HCT116 (cell line): ENCODE results near the gene MANSC4. TPM values are rescaled to one million over a fixed set of nuclear protein-coding genes. Genes with fewer than 3 reads are reported as not detected.

Experiments used
- ATAC-seq: fragments of 200-7000 bp; cut with Tn5 transposase; 2 replicates; pipeline ENCODE4 v1.9.1; 2020; ENCODE audit warnings: mild to moderate bottlenecking, moderate library complexity
- BruUV-seq: library from RNA; stranded (reverse); fragments of 400-500 nt; replicated peaks from 2 replicates; lab custom pipeline; 2021; lab: Mats Ljungman, UMichigan
- CTCF ChIA-PET: fragments of 300-600 bp; sonication (Branson Sonifier 250); formaldehyde crosslinking; loops from one replicate; lab custom pipeline; 2021; ENCODE audit warnings: antibody characterized with exemption; lab: Charles Lee
- POLR2A ChIA-PET: fragments of 300-600, 350-600 bp; sonication (Branson Sonifier 250); formaldehyde crosslinking; loops from one replicate; lab custom pipeline; 2021; ENCODE audit warnings: antibody characterized with exemption; lab: Charles Lee
- RAD21 ChIA-PET, 2 experiments: fragments of 300-600 bp; sonication (Branson Sonifier 250); formaldehyde crosslinking; loops; one replicate each; lab custom pipeline; 2023; ENCODE audit warnings: low total read pairs in 2 of 2; ENCODE audit not compliant: uncharacterized antibody in 2 of 2, unreplicated experiment in 2 of 2, low non-redundant PET in 1 of 2; lab: Charles Lee
- DNase-seq: peaks from one replicate; pipeline ENCODE4 v3.0.0-alpha.2; 2010; ENCODE audit warnings: low read depth, low spot score
- H2AFZ ChIP-seq: fragments of 200-600 bp; shearing (Covaris generic), sonication (generic); 2 replicates; pipeline ENCODE4 v1.6.1; 2017; ENCODE audit warnings: low read depth, mixed run types, mixed read lengths, antibody characterized with exemption, low read length; ENCODE audit not compliant: poor library complexity, severe bottlenecking
- H3K27ac ChIP-seq: 2 replicates; pipeline ENCODE4 v1.5.1; 2012; ENCODE audit warnings: low read depth, low read length
- H3K27me3 ChIP-seq: fragments of 200-600 bp; sonication (generic); 2 replicates; pipeline ENCODE4 v1.6.1; 2016; ENCODE audit warnings: mixed run types, low read length, mixed read lengths; ENCODE audit not compliant: insufficient read depth
- H3K36me3 ChIP-seq, 2 experiments: fragments of 200-500 bp in 1 of 2; fragments of 200-600 bp in 1 of 2; sonication (Bioruptor generic) in 1 of 2; sonication (generic) in 1 of 2; 2 replicates each; pipeline versions ENCODE4 v1.5.1 to v1.6.1; 2014 to 2016; ENCODE audit warnings: low read length in 2 of 2, inconsistent platforms in 1 of 2, mixed read lengths in 1 of 2, mixed run types in 1 of 2; ENCODE audit not compliant: insufficient read depth in 2 of 2, control insufficient read depth in 1 of 2
- H3K4me1 ChIP-seq, 2 experiments: fragments of 200-600 bp in 1 of 2; sonication (generic) in 1 of 2; 2 replicates each; pipeline versions ENCODE4 v1.5.1 to v1.6.1; 2012 to 2017; ENCODE audit warnings: low read length in 2 of 2, inconsistent platforms in 1 of 2, mild to moderate bottlenecking in 1 of 2, mixed read lengths in 1 of 2, mixed run types in 1 of 2, moderate library complexity in 1 of 2; ENCODE audit not compliant: insufficient read depth in 2 of 2, control insufficient read depth in 1 of 2
- H3K4me2 ChIP-seq: fragments of 200-600 bp; sonication (generic); 2 replicates; pipeline ENCODE4 v1.6.1; 2017; ENCODE audit warnings: mixed run types, low read length, mixed read lengths
- H3K4me3 ChIP-seq, 2 experiments: fragments of 200-600 bp in 1 of 2; sonication (generic) in 1 of 2; replicated peaks in 1 of 2; 2 replicates each; pipeline ENCODE4 v1.5.1; 2011 to 2016; ENCODE audit warnings: low read length in 2 of 2, control low read depth in 1 of 2, low read depth in 1 of 2, mild to moderate bottlenecking in 1 of 2, mixed read lengths in 1 of 2, mixed run types in 1 of 2
- H3K79me2 ChIP-seq: fragments of 200-600 bp; sonication (generic); 2 replicates; pipeline ENCODE4 v1.6.1; 2017; ENCODE audit warnings: mild to moderate bottlenecking, mixed run types, low read length, moderate library complexity, mixed read lengths; ENCODE audit not compliant: insufficient read depth
- H3K9ac ChIP-seq: fragments of 200-600 bp; sonication (generic); 2 replicates; pipeline ENCODE4 v1.6.1; 2016; ENCODE audit warnings: low read length, mixed read lengths
- H3K9me2 ChIP-seq: fragments of 200-600 bp; sonication (generic), shearing (Covaris generic); 2 replicates; pipeline ENCODE4 v1.6.1; 2017; ENCODE audit warnings: mixed run types, mild to moderate bottlenecking, moderate library complexity; ENCODE audit not compliant: insufficient read depth
- H3K9me3 ChIP-seq, 2 experiments: fragments of 200-500 bp in 1 of 2; fragments of 200-600 bp in 1 of 2; sonication (Bioruptor generic) in 1 of 2; sonication (generic) in 1 of 2; 2 replicates each; pipeline ENCODE4 v1.6.1; 2014 to 2017; ENCODE audit warnings: low read length in 2 of 2, mixed read lengths in 2 of 2, inconsistent platforms in 1 of 2, low read depth in 1 of 2, mild to moderate bottlenecking in 1 of 2, mixed run types in 1 of 2, moderate library complexity in 1 of 2; ENCODE audit not compliant: control insufficient read depth in 1 of 2, insufficient read depth in 1 of 2
- H4K20me1 ChIP-seq: fragments of 200-600 bp; sonication (generic), shearing (Covaris generic); 2 replicates; pipeline ENCODE4 v1.6.1; 2017; ENCODE audit warnings: mixed run types, mild to moderate bottlenecking, moderate library complexity; ENCODE audit not compliant: insufficient read depth
- CBX3 ChIP-seq: IDR thresholded peaks from 2 replicates; pipeline ENCODE4 v1.6.1; 2012; ENCODE audit warnings: low read depth
- EZH2 ChIP-seq: fragments of 200-600 bp; sonication (generic); IDR thresholded peaks from 2 replicates; pipeline ENCODE4 v1.6.1; 2017; ENCODE audit warnings: antibody characterized with exemption, mixed run types
- FOSL1 ChIP-seq: IDR thresholded peaks from 2 replicates; pipeline ENCODE4 v1.6.1; 2012; ENCODE audit warnings: low read depth
- JUND ChIP-seq: IDR thresholded peaks from 2 replicates; pipeline ENCODE4 v1.6.1; 2012
- MAX ChIP-seq: IDR thresholded peaks from 2 replicates; pipeline ENCODE4 v1.6.1; 2012
- POLR2A ChIP-seq: IDR thresholded peaks from 2 replicates; pipeline ENCODE4 v1.7.0; 2011; ENCODE audit warnings: borderline replicate concordance; ENCODE audit not compliant: insufficient read depth, insufficient read length; ENCODE audit errors: extremely low read depth
- POLR2AphosphoS5 ChIP-seq: IDR thresholded peaks from 2 replicates; pipeline ENCODE4 v1.6.1; 2011; ENCODE audit warnings: mild to moderate bottlenecking, low read depth, low read length, moderate library complexity
- REST ChIP-seq: IDR thresholded peaks from 2 replicates; pipeline ENCODE4 v1.6.1; 2012; ENCODE audit warnings: low read depth
- SIN3A ChIP-seq: IDR thresholded peaks from 2 replicates; pipeline ENCODE4 v1.6.1; 2012; ENCODE audit warnings: low read depth
- SP1 ChIP-seq: IDR thresholded peaks from 2 replicates; pipeline ENCODE4 v1.6.1; 2012; ENCODE audit warnings: low read depth
- YY1 ChIP-seq: IDR thresholded peaks from 2 replicates; pipeline ENCODE4 v1.6.1; 2011; ENCODE audit warnings: low read length, low read depth, moderate library complexity, mild to moderate bottlenecking; ENCODE audit not compliant: insufficient replicate concordance; ENCODE audit errors: extremely low read depth
- intact Hi-C: fragments of 100-400 bp; cut with micrococcal nuclease; formaldehyde crosslinking; loops from 2 replicates; pipeline ENCODE4 v1.10.0; 2022
- total RNA-seq: library from RNA; stranded (reverse); gene quantifications from one replicate; pipeline ENCODE4 v1.2.1, GENCODE V29; 2021; ENCODE audit not compliant: unreplicated experiment

The MANSC4 gene
- total RNA-seq, 1 experiment from 2014 or later, result not detected

DNA sequence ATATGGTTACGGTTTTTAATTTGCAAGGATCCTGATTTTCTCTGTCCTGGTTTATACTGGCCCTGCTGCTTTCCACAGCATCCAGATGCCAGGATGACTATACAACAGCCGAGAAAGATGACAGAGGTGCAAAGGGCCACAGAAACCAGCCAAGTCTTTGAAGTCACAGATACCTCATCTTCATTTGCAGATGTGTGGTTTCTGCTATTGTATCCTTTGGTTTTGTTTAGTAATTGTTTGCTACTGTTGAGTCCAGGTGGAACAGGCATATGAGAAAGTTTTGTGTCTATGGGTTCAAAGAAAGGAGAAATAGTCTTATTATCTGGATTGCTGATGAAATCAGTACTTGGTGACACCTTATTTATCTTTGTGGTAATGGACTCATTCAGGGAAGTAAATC lies 17.3 kb downstream of the MANSC4 start:
- RAD21 ChIA-PET, result no interaction called here
- H3K4me3 ChIP-seq, result no peak overlapping the region

More for the DNA sequence above, 17.3 kb downstream of the MANSC4 start:
- TF ChIP-seq FOSL1 (no peak), CBX3 (no peak), SIN3A (no peak), REST (no peak), POLR2A (no peak), POLR2AphosphoS5 (no peak), JUND (no peak), MAX (no peak), EZH2 (no peak), SP1 (no peak), YY1 (no peak)
- H3K4me1 ChIP-seq, result no peaks in the 10 kb centered on the region
- ATAC-seq (no peak), DNase-seq (no peak)
- H3K79me2 ChIP-seq, result no peaks in the 10 kb centered on the region
- no peaks in the 10 kb centered on the region for H3K9me2 ChIP-seq
- no peaks in the 10 kb centered on the region for H3K36me3 ChIP-seq
- H4K20me1 ChIP-seq, result no peaks in the 10 kb centered on the region
- no peaks in the 10 kb centered on the region for H3K9me3 ChIP-seq
- H3K4me2 ChIP-seq, result no peak overlapping the region
- intact Hi-C loops, result no loop called here
- H3K27ac ChIP-seq, result no peak overlapping the region
- H3K27me3 ChIP-seq, result no peaks in the 10 kb centered on the region
- CTCF ChIA-PET, result no interaction called here
- BruUV-seq, result no TSS peak
- no peak overlapping the region for H3K9ac ChIP-seq
- no peak overlapping the region for H2AFZ ChIP-seq
- POLR2A ChIA-PET, result no interaction called here
